ENCODE data around the gene GARIN5B. TPM values are rescaled to one million over a fixed set of nuclear protein-coding genes. Genes with fewer than 3 reads are reported as not detected.

Gene GARIN5B
- total and polyA plus RNA-seq, 2 of the 13 experiments (the other 11 are each of a cell fraction or from before 2014, with no cell fraction given): not detected

- TF ChIP-seq PHF8 (CRISPR knock-in tag; IDR thresholded peaks at IDR 0.05): no peak
- TF ChIP-seq SNRNP70 (IDR thresholded peaks at IDR 0.05; ENCODE audit: low read depth, low read length): no peak
- no peak for TF ChIP-seq GABPA (IDR thresholded peaks at IDR 0.05; ENCODE audit: low read depth, low read length)
- TF ChIP-seq GABPA (CRISPR knock-in tag; IDR thresholded peaks at IDR 0.05; ENCODE audit: low read depth): peak; percentile 69; the same call in 1 of the 2 replicates
- no peak for TF ChIP-seq SOX5 (CRISPR knock-in tag; IDR thresholded peaks at IDR 0.05; ENCODE audit: borderline replicate concordance)
- TF ChIP-seq ZFP82 (CRISPR knock-in tag; IDR thresholded peaks at IDR 0.05; ENCODE audit: borderline replicate concordance): no peak
- no peak for TF ChIP-seq ETS1 (CRISPR knock-in tag; IDR thresholded peaks at IDR 0.05)
- no peak for TF ChIP-seq ZNF563 (CRISPR knock-in tag; IDR thresholded peaks at IDR 0.05)
- no peak for TF ChIP-seq ZMYM3 (CRISPR knock-in tag; IDR thresholded peaks at IDR 0.05)
- no peak for TF ChIP-seq ZNF7 (CRISPR knock-in tag; IDR thresholded peaks at IDR 0.05)
- peak; percentile 31; the same call in 1 of the 2 replicates for TF ChIP-seq SP5 (CRISPR knock-in tag; IDR thresholded peaks at IDR 0.05; ENCODE audit: borderline replicate concordance, low read depth)
- no peak for TF ChIP-seq CHD4 (IDR thresholded peaks at IDR 0.05; ENCODE audit: borderline replicate concordance, low read length)
- TF ChIP-seq SIN3A (IDR thresholded peaks at IDR 0.05; ENCODE audit: borderline replicate concordance, low read depth, low read length): no peak; the same call in 1 of the 2 replicates
- TF ChIP-seq NFE2L2 (IDR thresholded peaks at IDR 0.05; ENCODE audit: low read length): no peak
- peak; percentile 80 for TF ChIP-seq ZBTB21 (CRISPR knock-in tag; IDR thresholded peaks at IDR 0.05)
- TF ChIP-seq ZNF891 (CRISPR knock-in tag; IDR thresholded peaks at IDR 0.05): no peak
- no peak for TF ChIP-seq ELF4 (CRISPR knock-in tag; IDR thresholded peaks at IDR 0.05; ENCODE audit: borderline replicate concordance)
- TF ChIP-seq ZNF274 (CRISPR knock-in tag; IDR thresholded peaks at IDR 0.05): no peak
- TF ChIP-seq ZNF343 (CRISPR knock-in tag; IDR thresholded peaks at IDR 0.05): no peak
- TF ChIP-seq TAF15 (IDR thresholded peaks at IDR 0.05; ENCODE audit: low read depth, low read length, poor library complexity, severe bottlenecking): no peak
- TF ChIP-seq TRIM24 (CRISPR knock-in tag; IDR thresholded peaks at IDR 0.05): no peak
- TF ChIP-seq GPN1 (CRISPR knock-in tag; IDR thresholded peaks at IDR 0.05; ENCODE audit: borderline replicate concordance): no peak
- TF ChIP-seq RARA (CRISPR knock-in tag; IDR thresholded peaks at IDR 0.05): peak; percentile 37; the same call in 1 of the 2 replicates
- TF ChIP-seq POGK (CRISPR knock-in tag; conservative IDR thresholded peaks at IDR 0.05): no peak
- TF ChIP-seq SP2 (CRISPR knock-in tag; IDR thresholded peaks at IDR 0.05): 0 out of 2 replicates have a peak, but pooled peaks have one; percentile 30
- no peak for TF ChIP-seq THAP7 (CRISPR knock-in tag; IDR thresholded peaks at IDR 0.05)
- TF ChIP-seq ZNF276 (CRISPR knock-in tag; IDR thresholded peaks at IDR 0.05; ENCODE audit: low read depth): no peak
These were observed 9.4 kb upstream of the GARIN5B start (continued) for GRCh38 chr19:55372316-55373081.
